CD4-positive, alpha-beta T cell treated with Interleukin-15 for 1 hour (primary cell): ENCODE measurements around the gene C1QTNF5.
A peak's percentile ranks its signal among the peaks of the same experiment; 100 is the strongest.

Experiments used
- DNase-seq: peaks from one replicate; pipeline ENCODE4 v3.0.0-alpha.2; 2020

The C1QTNF5 gene

DNA sequence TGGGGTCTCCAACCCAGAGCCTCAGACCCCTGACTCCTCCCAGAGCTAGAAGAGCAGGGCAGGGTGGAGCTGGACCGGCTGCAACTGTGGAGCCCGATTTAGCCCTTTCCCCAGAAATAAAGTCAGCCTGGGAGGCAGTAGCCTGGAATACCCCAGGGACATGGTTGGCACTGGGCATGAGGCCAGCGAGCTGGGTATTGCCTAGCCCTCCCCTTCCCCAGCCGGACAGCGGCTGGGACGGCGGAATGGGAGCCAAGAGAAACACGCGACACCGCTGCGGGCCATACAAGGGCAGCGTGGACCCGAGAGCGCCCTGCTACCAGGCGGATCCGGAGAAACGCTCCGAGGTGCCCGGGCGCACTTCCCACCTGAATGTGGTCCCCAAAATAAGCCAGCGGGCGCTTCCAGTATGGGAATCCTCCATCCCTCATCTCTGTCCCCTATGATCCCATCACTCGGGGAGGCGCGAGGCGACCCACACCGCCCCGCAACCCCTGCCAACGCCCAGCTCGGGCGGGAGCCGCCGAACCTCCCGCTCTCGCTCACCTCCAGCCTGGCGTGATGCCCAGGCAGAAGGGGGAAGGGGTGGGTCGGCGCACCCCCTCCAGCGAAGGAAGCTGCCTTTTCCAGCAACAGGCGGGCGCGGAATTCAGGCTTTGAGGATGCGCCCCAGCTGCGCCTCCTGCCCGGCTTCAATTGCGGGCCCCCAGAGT is 24.5 kb downstream of the C1QTNF5 start:
- DNase-seq: no peak

DNA sequence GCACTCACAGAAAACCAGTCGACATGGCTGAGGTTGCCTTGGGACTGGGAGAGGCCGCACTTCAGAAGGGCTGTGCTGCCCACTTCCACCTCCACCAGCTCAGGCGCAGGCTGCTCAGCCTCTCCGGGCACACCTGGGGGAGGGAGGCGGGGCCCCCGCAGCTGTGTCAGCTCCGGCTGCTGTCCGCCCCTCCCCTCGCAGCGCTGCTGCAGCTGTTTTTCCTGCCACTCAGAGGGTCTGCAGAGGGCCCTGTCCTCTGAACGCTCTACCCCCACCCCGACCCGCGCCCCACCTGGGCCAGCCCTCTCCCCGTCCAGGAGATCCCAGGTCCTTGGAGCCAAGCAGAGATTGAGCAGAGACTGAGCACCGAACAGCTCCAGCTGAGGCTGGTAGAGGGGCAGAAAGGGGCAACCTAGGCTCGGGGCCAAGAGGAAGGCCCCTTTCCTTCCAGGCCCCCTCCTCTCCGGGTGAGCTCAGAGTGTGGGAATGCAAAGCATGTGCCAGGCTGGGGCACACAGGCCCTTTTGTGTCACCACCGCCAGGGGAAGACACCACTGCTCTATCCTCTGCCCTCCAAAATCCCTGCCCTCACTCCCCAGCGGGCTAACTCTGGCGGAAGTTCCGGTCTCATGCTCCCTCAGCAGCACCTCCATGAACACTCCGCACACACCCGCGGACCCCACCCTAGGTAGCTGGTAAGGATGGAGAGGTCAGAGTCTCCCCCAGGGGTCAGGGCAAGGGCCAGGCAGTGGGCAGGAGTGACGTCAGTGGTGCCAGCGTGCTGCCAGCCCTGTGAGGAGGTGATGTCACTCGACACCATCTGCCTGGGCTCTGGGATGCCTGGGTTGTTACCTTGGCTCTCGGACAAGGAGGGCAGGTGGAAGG is 25.3 kb downstream of the C1QTNF5 start:
- DNase-seq: peak; percentile 45

DNA sequence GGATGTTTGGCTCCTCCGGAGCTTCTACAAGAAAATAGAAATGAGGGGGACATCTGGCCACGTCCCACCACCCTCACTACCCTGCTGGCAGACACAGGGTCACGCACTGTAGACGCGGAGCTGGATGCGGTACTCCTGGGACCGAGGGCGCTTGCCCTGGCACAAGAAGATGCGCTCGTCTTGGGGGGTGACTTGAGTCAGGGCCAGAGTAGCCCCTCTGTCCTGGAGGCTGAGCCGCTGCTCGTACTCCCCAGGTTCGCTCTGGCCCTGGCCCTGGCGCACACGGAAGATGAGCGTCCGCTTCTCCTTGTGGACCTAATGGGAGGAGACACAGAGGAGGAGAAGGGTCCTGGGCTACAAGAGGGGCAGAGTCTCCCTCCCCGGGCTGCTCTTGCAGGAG is 26.0 kb downstream of the C1QTNF5 start:
- DNase-seq: no peak

DNA sequence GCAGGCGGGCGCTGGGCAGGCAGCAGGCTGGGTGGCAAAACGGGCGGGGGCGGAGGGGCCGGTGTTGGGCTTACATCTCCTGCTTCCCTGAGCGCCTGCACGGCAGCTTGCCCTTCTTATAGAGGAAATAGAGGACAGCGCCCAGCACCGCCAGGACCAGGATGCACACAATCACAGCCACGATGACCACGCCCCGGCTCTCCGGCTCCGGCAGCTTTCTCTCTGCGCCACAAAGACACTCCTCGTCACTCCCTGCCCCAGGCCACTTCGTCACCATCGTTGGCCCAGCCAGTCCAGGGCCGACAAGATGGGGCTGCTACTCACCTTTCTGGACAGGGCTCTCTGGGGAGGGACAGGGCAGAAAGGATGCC is 30.0 kb downstream of the C1QTNF5 start:
- DNase-seq: no peak

DNA sequence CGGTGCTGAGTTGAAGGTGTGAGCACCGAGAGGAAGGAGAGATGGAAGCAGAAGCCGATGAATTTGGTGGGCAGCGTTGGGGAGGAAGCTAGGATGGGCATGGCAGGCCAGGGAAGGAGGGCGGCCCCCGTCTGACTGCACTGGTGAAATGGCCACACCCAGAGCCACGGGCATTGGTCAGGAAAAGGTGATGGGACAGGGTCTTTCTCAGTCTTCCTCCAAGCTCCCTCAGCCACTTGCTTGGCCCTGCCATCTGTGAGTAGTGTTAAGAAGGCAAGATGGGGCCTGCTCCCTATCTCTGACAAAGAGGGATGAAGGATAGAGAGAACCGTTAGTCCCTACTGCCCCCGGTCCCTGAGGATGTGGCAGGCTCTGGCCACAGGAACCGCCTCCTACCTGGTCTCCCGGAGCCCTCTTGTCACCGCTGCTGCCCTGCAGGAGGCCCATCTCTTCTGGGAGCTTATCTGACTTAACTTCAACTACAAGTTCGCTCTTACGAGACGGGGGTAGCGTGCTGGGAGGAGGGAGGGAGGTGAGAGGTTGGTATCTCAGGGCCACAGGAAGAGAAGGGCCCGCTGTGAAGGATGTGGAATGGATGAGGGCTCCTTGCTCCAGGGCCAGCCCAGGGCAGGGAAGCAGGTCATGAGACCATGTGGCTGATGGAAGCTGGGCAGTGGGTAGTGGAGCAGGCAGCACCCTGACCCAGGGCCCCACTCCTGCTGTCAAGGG is 30.6 kb downstream of the C1QTNF5 start:
- DNase-seq: no peak

DNA sequence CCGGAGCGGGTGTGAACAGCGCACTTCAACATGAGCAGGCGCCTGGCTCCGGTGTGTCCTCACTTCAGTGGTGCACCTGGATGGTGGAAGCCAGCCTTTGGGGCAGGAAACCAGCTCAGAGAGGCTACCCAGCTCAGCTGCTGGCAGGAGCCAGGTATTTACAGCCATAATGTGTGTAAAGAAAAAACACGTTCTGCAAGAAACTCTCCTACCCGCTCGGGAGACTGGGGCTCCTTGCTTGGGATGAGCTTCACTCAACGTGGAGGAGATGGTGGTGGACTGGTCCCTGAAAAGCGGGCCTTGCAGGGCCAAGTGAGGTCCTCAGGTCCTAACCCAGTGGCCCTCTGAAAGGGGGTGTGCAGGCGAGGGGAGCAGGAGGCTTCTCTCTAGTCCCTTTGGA is 31.3 kb downstream of the C1QTNF5 start:
- DNase-seq: no peak

DNA sequence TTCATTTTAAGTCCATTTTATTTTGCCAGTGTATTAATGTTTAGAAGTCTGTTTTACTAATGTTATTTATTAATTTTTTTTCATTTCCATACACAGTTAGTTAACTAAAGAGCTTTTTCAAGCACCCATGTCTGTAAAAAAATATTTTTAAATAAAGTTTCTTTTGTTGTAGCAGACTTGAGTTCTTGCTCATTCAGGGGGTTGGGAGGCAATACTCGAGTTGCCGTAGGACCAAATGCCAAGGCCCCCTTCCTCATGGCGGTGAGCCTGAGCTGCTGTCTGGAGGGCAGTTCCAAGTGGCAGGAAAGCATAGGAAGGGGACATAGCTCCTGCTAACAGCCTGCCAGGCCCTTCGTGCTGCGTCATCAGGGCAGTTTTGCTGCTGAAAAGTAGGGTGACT is 32.7 kb downstream of the C1QTNF5 start:
- DNase-seq: no peak

DNA sequence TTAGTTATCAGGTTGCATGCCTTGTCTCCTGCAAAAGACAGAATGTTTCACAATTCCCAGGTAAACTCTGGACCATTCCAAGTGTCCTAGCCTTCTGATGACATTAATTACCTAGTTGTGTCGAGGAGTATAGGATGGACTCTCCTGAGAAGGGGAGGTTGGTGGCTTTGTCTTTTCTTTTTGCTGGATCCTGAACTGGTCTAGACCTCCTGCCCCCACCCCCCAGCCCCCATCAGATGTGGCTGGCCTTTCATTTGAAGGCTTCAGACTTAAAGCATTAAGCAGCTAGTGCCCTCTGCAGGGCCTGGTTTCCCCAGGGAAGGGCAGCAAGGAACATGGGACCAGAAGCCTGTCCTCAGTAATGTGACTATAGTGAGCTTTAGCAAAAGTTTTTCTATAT is 33.5 kb downstream of the C1QTNF5 start:
- DNase-seq: no peak

DNA sequence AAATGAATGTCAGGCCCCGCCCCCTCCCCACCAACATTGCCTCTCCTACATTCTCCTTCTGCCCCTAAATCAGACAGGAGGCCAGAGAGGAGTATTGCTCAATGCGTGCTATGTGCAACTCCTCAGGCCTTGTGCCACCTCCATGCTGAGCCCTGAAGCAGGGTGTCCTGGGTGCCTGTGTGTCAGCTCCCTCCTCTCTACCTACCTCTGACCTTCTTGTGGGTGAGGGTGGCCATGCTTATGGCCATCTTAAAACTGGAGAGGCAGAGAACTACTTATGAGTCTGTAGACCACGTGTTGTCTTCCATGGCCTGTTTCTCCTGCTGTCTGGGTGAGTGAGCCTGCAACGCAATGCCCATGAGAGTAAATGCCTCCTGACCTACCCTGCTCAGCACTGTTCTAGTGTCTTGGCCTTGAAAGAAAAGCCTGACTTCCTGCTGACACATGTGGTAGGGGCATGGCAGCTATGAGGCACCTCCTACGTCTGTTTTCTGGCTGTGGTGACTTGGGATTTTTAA is 34.3 kb downstream of the C1QTNF5 start:
- DNase-seq: peak; percentile 60

DNA sequence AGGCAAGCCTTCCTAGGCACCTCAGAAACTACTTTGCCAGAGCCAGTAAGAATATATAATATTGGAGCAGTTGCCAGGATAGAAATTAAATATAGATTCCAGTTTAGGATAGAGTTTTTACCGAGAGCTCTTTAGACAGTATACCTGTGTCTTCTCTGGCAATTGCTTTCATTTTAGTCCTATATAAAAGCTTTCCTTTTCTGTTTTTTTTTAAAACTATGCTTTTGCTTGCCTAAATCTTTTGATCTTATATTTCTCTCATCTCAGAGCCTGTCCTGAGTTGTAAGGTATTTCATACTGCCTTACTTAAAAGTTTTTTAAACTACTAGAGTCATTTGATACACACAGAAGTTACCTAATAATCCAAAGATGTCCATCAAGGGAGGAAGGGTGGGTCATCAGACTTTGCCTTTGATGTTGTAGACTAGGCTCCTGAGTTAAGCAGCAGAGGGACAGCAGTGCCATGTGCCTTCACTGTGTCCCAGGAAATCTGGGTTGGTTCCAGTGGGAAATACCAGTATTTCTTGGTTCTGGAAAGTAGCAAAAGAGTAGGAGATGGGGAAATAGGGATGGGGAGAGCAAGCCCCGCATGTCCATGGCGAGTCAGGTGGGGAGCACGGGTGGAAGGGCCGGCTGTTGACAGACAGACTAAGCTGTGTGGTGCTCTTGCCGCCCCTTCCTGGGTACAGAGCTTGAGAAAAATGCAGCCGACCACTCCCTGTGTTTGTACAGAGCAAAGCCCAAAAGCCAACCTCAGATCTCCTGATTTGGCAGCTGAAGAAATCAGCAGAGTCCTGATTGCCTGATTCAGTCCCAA is 34.9 kb downstream of the C1QTNF5 start:
- no peak for DNase-seq

DNA sequence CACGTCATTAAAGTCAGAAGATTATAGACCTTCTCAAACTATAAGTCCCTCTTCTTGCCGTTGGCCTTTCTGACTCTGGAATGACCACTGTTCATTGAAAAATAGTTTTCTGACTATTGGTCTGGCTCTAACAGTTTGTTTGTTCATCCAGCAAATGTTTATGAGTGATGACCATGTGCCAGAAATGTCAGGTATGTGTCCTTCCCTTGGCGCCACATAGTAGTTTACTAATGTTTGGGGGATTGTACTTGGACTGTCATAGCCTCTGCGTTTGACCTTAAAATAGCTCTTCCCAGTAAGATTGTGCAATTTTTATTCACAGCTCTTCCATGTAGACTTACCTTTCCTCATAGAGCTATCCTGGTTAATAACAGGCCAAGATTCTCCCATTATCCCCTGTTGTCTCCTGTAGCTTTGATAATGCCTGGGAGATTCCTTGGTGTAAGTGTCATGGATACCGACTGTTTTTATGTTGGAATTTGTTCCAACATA is 37.4 kb downstream of the C1QTNF5 start:
- no peak for DNase-seq

DNA sequence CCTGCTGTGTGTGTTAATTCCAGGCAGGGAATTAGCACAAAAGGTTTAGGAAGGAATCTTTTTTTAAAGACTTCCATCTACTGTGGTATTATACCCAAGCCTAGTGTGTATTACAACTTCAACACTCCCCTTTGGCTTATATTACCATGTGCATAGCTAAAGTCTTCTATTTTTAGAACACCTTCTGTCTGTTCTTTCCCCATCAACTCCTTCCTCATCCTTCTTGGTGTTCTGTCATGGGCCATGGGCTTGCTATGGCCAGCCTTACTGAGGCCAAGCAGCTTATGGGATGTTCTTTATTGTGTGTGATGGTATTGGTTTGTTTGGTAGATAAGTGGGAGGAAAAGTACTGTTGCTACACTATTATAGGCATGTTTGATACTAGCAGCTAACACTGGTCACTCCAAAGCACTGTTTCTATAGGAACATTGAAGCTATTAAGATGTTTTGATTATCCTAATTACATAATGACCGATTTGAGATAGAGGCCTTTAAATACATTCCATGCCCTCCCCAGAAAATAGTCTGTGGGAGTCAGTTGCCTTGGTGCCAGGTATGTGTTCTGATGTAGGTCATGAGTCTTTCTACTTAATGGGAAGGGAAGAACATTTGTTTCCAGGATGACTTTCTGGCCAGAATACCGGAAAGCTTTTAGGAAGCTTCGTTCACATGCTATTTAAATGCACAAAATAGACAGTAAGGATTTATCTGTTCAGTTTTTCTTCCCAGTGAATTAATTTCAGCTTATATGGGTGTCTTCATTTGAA is 40.3 kb downstream of the C1QTNF5 start:
- DNase-seq: no peak

DNA sequence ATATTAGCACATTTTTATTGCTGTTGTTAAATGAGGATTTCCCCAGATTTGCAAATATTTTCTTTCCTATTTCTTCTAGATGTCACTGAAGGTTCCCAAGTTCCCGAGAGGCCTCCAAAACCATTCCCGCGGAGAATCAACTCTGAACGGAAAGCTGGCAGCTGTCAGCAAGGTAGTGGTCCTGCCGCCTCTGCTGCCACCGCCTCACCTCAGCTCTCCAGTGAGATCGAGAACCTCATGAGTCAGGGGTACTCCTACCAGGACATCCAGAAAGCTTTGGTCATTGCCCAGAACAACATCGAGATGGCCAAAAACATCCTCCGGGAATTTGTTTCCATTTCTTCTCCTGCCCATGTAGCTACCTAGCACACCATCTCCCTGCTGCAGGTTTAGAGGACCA is 41.3 kb downstream of the C1QTNF5 start:
- DNase-seq: no peak

DNA sequence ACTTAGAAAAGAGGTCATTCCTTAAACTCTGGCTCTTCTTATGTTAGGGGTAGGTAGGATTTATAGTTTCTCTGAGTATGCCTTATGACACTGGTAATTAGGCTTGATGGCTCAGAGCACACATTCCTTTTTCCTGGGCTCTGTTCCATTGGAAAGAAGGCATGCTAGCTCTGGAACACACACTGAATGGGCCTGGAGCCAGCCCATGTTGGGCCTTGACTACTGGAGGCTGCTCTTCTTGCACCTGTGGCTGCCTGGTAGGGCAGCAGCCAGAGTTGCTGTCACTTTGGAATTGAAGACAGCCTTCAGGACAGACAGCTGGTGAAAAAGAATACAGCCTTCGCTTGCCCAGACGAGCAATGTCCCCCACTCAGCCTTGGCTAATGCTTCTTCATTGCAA is 42.0 kb downstream of the C1QTNF5 start:
- DNase-seq: no peak

DNA sequence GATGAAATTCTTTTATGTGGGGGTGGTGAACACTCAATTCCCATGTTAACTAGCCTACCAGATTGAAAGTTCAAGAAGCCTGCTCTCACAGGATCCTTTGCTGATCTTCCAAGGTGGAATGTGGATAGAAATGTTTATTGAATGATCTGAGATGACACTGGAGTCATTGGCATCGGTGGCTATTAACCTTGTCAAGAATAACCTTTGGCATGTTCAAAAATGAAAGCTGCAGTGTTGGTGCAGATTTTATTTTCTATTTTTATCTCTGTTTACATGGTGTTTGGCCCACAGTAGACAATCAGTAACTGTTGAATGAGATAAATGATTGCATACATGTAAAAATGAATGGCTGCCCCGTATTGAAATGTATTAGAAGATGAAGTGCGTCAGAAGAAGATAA is 42.7 kb downstream of the C1QTNF5 start:
- no peak for DNase-seq

DNA sequence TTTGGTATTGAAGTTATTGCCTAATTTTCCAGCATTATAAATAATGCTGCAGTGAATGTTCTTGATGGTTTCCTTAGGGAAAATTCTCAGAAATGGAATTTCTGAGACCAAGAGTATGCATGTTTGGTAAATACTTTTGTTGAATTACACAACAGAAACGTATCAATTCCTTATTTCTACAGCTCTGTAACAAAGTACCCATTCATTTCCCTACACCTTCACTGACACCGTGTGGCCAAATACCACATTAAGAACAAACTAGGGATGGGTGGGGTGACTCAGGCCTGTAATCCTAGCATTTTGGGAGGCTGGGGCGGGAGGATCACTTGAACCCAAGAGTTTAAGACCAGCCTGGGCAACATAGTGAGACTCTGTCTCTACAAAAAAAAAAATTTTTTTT is 45.5 kb downstream of the C1QTNF5 start:
- no peak for DNase-seq

DNA sequence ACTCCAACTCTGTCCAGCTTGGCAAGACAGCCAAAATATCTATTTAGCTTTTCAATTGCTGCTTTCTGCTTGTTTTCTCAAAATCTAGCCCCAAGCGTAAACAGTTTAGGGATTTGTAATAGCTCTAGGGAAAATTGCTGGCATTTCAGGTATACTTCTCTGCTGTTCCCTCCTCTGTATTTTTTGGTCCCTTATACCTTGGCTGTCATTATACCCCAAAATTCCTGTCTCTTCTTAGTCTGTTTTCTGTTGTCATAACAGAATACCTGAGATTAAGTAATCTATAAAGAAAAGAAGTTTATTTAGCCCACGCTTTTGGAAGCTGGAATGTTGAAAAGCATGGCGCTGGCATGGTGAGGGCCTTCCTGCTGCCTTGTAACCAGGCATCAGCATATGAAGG is 47.2 kb downstream of the C1QTNF5 start:
- no peak for DNase-seq

DNA sequence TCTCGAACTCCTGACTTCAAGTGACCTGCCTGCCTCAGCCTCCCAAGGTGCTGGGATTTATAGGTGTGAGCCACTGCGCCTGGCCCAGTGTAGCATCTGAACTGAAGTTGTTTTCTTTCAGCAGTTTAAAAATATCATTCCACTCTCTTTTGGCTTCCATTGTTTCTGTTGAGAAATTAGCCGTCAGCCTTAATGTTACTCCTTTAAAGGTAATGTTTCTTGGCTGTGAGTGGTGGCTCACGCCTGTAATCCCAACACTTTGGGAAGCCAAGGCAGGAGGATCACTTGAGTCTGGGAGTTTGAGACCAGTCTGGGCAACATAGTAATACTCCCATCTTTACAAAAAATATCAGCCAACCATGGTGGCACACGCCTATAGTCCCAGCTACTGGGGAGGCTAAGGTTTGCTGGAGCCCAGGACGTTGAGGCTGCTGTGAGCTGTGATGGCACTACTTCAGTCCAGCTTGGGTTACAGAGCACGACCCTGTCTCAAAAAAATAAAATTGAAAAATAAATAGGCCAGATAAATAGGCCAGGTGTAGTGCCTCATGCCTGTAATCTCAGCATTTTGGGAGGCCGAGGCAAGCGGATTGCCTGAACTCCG is 49.7 kb downstream of the C1QTNF5 start:
- DNase-seq: no peak
